ENCODE measurements around the gene MAL. TPM values are rescaled to one million over a fixed set of nuclear protein-coding genes. Genes with fewer than 3 reads are reported as not detected.

Gene MAL
- total RNA-seq, 1 donor from 2014 or later: 250 TPM

DNA sequence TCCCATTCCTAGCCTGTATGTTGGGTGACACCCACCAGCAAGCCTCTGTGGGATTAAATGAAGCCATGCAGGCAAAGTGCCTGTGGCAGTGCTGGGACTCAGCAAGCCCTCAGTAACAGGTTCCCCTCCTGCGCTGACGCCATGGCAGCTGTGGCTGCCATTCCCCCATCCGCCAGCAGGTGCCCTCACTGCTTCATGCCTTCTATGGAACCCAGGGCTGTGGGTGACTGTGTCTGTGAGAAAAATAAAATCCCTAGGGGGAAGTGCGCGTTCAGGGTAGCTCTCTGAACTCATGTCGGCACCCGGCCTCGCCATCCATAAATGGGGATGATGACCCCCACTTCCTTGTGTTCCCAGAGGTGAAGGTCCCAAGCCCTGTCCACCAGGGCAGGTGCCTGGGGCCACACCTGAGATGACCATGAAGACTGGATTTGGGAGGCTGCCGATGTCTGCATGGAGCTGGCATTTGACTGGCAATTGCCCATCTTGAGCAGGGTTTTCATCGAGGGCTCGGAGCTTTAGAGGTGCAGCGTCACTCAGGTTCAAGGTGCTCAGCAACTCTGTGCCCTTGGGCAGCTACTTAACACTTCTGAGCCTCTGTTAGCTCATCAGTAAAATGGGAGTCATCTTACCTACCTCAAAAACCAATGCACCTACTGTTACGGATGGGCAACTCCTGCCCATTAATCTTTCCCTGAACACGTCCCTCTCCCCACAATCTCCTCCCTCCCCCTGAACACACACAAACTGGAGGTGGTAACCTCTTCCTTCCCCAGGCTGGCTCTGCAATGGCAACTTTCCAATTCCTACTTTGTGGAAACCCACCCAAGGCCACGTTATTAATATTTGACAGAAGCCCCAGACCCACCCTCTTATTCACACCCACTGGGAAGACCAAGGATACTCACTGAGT, 2.9 kb upstream of the MAL start:
- peaks cover 34% of the 10 kb centered on the region for H3K4me1 Mint-ChIP-seq (ENCODE audit: unreplicated experiment)
- no peaks in the 10 kb centered on the region for H3K36me3 Mint-ChIP-seq
- H3K9me3 Mint-ChIP-seq: no peaks in the 10 kb centered on the region
- H3K27me3 Mint-ChIP-seq: peaks cover 57% of the 10 kb centered on the region
- H3K27ac Mint-ChIP-seq: peak overlapping the region; percentile 62
- DNase-seq (ENCODE audit: extremely low spot score, unreplicated experiment): no peak
- H3K4me3 Mint-ChIP-seq: peak overlapping the region; percentile 74
- TF ChIP-seq, protein P1, sequence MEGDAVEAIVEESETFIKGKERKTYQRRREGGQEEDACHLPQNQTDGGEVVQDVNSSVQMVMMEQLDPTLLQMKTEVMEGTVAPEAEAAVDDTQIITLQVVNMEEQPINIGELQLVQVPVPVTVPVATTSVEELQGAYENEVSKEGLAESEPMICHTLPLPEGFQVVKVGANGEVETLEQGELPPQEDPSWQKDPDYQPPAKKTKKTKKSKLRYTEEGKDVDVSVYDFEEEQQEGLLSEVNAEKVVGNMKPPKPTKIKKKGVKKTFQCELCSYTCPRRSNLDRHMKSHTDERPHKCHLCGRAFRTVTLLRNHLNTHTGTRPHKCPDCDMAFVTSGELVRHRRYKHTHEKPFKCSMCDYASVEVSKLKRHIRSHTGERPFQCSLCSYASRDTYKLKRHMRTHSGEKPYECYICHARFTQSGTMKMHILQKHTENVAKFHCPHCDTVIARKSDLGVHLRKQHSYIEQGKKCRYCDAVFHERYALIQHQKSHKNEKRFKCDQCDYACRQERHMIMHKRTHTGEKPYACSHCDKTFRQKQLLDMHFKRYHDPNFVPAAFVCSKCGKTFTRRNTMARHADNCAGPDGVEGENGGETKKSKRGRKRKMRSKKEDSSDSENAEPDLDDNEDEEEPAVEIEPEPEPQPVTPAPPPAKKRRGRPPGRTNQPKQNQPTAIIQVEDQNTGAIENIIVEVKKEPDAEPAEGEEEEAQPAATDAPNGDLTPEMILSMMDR (conservative IDR thresholded peaks at IDR 0.05): peak; percentile 88

DNA sequence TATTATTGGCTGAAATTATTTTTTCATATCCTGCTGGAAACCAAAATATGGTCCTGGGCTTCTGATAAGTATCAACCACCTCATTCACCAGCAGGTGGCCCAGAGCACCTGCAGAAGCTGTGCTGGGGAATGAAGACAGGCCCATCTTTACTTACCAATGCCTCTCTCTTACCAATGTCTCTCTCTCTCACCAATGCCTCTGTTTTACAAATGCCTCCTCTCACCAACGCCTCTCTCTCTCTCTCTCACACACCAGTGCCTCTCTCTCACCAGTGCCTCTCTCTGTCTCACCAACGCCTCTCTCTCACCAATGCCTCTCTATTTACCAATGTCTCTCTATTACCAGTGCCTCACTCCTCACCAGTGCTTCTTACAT, 2.3 kb upstream of the MAL start:
- H3K27me3 Mint-ChIP-seq: peaks cover 60% of the 10 kb centered on the region
- DNase-seq (ENCODE audit: extremely low spot score, unreplicated experiment): no peak
- peak overlapping the region; percentile 74 for H3K4me3 Mint-ChIP-seq
- peak overlapping the region; percentile 24 for H3K27ac Mint-ChIP-seq
- peaks cover 32% of the 10 kb centered on the region for H3K4me1 Mint-ChIP-seq (ENCODE audit: unreplicated experiment)
- no peaks in the 10 kb centered on the region for H3K36me3 Mint-ChIP-seq
- no peaks in the 10 kb centered on the region for H3K9me3 Mint-ChIP-seq
- TF ChIP-seq, protein P1 (conservative IDR thresholded peaks at IDR 0.05): no peak

DNA sequence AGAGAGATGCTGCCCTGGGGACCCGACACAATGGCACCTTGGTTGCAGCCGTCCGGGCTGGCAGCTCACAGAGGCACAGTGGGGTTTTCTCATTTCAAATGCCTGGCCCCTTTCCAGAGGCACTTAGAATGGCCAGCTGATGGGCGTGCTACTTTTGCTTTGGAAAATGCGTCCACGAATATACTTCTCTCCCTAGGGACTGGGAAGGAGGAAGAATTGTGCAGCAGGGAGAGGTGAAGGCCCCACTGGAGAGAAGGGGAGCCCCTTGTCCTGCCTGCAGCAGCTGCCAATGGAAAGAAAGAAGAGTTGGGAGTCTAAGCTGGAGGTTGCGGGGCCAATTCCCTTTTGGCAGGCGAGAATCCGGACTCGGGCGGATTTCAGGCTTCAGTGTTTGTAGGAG, 1.1 kb upstream of the MAL start:
- Mint-ChIP-seq H3K9me3 (no peaks in the 10 kb centered on the region), H3K27me3 (peaks cover 68% of the 10 kb centered on the region), H3K27ac (no peak overlapping the region), H3K4me3 (peak overlapping the region; percentile 74), H3K4me1 (ENCODE audit: unreplicated experiment) (peaks cover 28% of the 10 kb centered on the region), H3K36me3 (no peaks in the 10 kb centered on the region)
- TF ChIP-seq, protein P1 (conservative IDR thresholded peaks at IDR 0.05): no peak
- no peak for DNase-seq (ENCODE audit: extremely low spot score, unreplicated experiment)

DNA sequence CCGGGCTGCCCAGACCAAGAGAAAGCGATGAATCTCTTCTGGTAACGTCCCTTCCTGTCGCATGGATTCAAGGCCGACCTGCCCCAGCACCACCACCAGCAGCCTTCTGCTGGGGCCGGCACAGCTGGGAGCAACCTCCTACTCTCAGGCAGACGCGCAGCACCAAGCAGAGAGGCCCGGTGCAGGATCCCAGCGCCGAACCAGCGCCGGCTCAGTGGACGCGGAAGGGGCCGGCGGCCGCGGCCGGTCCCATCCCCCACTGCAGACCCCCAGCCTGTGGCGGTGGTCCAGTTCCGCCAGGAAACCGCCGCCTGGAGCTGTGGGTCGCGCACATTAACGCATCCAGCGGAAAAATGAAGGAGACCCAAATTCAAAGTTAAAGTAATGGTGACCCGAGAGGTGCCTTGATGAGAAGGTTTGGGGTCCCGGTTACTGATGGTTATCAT, 525 bp upstream of the MAL start:
- H3K4me3 Mint-ChIP-seq: peak overlapping the region; percentile 74
- H3K27ac Mint-ChIP-seq: no peak overlapping the region
- no peak for DNase-seq (ENCODE audit: extremely low spot score, unreplicated experiment)
- TF ChIP-seq, protein P1 (conservative IDR thresholded peaks at IDR 0.05): no peak
- H3K27me3 Mint-ChIP-seq: peaks cover 74% of the 10 kb centered on the region
- no peaks in the 10 kb centered on the region for H3K36me3 Mint-ChIP-seq
- H3K9me3 Mint-ChIP-seq: no peaks in the 10 kb centered on the region
- peaks cover 26% of the 10 kb centered on the region for H3K4me1 Mint-ChIP-seq (ENCODE audit: unreplicated experiment)

DNA sequence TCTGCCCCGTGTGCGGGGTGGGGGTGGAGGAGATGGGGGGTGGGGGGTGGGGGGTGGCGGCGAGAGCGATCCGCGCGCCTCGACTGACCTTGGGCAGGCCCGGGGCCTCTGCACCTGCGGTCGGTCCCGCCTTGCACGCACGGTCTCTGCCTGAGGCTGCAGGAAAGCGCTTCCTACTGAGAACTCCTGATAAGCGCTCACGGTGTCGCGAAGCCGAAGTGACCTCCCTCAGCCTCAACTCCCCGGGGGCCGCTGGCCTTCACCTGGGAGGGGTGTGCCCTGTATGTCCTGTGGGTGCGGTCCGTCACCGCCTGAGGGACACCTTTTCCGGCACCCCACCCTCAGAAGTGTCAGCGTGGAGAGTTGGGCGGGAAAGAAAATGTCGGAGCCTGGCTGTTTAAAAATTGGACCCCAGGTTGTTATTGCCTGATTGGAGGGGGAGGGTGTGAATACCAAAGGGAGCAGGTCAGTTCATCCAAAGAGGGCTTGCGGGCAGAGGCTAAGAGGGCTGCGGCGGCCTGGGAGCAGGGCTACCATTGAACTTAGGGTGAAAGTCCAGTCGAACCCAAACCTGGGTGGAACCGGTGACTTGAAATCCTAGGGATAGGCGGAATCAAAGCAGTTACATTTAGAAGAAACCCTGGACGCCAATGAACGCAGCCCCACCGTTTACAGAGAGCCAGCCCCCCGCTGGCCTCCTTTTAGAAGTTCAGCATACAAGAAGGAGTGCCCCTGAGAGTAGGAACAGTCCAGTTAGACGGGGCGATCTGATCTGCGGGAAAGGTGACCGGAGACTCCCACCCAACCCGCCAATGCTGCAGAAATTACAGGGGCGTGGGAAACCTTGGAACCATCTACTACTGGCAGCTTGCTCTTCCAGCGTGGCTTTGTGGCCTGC, 1.2 kb downstream of the MAL start:
- H3K9me3 Mint-ChIP-seq: no peaks in the 10 kb centered on the region
- H3K4me3 Mint-ChIP-seq: peak overlapping the region; percentile 94
- DNase-seq (ENCODE audit: extremely low spot score, unreplicated experiment): no peak

More for the DNA sequence above, 1.2 kb downstream of the MAL start:
- peaks cover 73% of the 10 kb centered on the region for H3K27me3 Mint-ChIP-seq
- H3K27ac Mint-ChIP-seq: peak overlapping the region; percentile 51
- H3K4me1 Mint-ChIP-seq (ENCODE audit: unreplicated experiment): peaks cover 19% of the 10 kb centered on the region
- H3K36me3 Mint-ChIP-seq: no peaks in the 10 kb centered on the region
- TF ChIP-seq, protein P1 (conservative IDR thresholded peaks at IDR 0.05): no peak

All from type B pancreatic cell (in vitro differentiated cells).